Activated naive CD4-positive, alpha-beta T cell treated with anti-CD3 and anti-CD28 coated beads for 36 hours (primary cell): Measurements from ENCODE around the gene FLRT1. TPM values are rescaled to one million over a fixed set of nuclear protein-coding genes. Genes with fewer than 3 reads are reported as not detected.

Experiments
- CTCF ChIA-PET: fragments of 350-600 bp; sonication (Branson Sonifier 250); formaldehyde crosslinking; loops from one replicate; lab custom pipeline; 2021; ENCODE audit warnings: antibody characterized with exemption; lab: Charles Lee
- DNase-seq: peaks from one replicate; pipeline ENCODE4 v3.0.0-alpha.2; 2020
- H3K27ac Mint-ChIP-seq: one replicate; pipeline ENCODE4 v1.8.0; 2021; ENCODE audit warnings: mild to moderate bottlenecking, mixed read lengths
- H3K27me3 Mint-ChIP-seq: one replicate; pipeline ENCODE4 v1.8.0; 2021; ENCODE audit warnings: low read depth, mixed read lengths
- H3K36me3 Mint-ChIP-seq: one replicate; pipeline ENCODE4 v1.8.0; 2021; ENCODE audit warnings: low read depth, mixed read lengths
- H3K4me1 Mint-ChIP-seq: one replicate; pipeline ENCODE4 v1.8.0; 2021; ENCODE audit warnings: low read depth, mixed read lengths
- H3K4me3 Mint-ChIP-seq: one replicate; pipeline ENCODE4 v1.8.0; 2021; ENCODE audit warnings: mild to moderate bottlenecking, moderate library complexity, mixed read lengths
- H3K9me3 Mint-ChIP-seq: one replicate; pipeline ENCODE4 v1.8.0; 2021; ENCODE audit warnings: mixed read lengths
- intact Hi-C: fragments of 100-400 bp; cut with micrococcal nuclease; formaldehyde crosslinking; loops from one replicate; pipeline ENCODE4 v1.15.1; 2023
- total RNA-seq, 2 experiments: library from RNA; stranded (reverse); gene quantifications; one replicate each; pipeline ENCODE4 v1.2.3, GENCODE V29; 2021

Gene FLRT1
- total RNA-seq, 2 experiments from 2014 or later = 0.17 to 0.29 TPM

DNA sequence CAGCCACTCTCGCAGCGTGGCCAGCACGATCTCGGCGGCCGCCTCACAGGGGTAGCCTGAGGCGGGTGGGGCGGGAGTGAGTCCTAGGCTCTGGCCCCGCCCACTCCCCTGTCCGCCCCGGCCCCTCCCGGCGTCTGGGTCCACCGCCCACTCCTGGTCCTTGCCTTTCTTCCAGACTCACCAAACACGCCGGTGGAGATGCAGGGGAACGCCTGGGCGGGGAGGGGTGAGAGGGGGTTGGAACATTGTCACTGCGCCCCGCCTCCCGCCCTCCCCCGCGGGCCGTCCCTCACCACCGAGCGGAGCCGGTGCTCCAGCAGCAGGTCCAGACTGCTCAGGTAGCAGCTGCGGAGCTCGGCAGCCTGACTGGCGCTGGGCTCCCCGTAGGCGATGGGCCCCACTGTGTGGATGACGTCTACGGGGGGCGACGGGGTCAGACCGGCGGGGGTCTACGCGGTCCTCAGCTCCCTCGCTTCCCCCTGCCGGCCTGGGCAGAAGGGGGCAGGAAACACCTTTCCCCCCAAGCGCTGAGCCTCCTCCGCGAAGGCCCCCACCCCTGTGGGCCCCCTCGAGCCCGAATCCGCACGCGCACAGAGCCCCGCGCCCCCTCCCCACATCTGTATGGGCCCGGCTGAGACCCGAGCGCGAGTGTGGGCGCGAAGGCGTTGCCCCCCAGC, 36.2 kb upstream of the FLRT1 start:
- Mint-ChIP-seq H3K27me3 (peaks cover 3% of the 10 kb centered on the region), H3K4me1 (peaks cover 5% of the 10 kb centered on the region), H3K9me3 (no peaks in the 10 kb centered on the region), H3K27ac (no peak overlapping the region), H3K36me3 (peaks cover 14% of the 10 kb centered on the region), H3K4me3 (no peak overlapping the region)
- intact Hi-C loops = loop anchor here (1.0 to 2.0 kb wide), 3 partner anchors 149 to 301 kb away; partner anchors contain the start of gene CATSPERZ
- peak; percentile 57 for DNase-seq
- CTCF ChIA-PET = interaction anchor here (1.3 to 5.4 kb wide), 6 partner anchors 9 to 163 kb away, joined by 3 to 96 read pairs (median 10); no protein-coding TSS in a partner anchor

DNA sequence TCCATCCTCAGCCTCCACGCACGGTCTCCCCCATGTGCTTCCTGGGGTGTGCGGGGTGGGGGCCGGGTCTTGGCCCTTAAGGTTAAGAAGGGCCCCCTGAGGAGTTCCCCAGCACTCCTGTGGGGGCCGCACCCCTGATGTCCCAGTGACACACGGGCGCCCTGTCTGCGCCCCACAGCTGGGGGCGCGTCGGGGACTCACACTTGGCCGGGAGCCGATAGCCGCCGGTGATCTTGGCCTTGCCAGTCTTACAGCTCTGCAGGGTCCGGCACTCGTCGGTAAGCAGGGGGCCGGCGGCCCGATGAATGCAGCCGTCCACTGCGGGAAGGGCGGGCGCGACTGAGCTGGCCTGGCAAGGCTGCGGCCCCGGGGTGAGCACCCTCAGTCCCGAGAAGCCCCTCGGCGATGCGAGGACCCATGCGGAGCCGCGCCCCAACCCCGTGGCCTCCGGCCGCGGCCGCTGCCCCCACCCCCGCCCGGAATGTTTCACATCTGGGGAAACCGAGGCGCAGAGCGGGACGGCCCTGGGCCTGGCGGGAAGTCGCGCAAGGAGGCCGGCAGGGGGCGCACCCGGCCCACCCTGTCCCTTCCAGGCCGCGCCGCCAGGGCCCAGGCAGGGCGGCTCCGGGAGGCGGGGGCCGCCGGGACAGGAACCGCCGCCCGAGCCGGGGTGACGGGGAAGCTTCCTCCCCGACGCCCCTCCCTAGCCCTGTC, 35.5 kb upstream of the FLRT1 start:
- no peak overlapping the region for H3K27ac Mint-ChIP-seq
- CTCF ChIA-PET = interaction anchor here (0.7 to 5.4 kb wide), 15 partner anchors 9 to 233 kb away, joined by 3 to 96 read pairs (median 5); no protein-coding TSS in a partner anchor
- H3K36me3 Mint-ChIP-seq = peaks cover 7% of the 10 kb centered on the region
- no peaks in the 10 kb centered on the region for H3K9me3 Mint-ChIP-seq
- peaks cover 5% of the 10 kb centered on the region for H3K4me1 Mint-ChIP-seq
- DNase-seq = peak; percentile 72
- H3K4me3 Mint-ChIP-seq = no peak overlapping the region
- intact Hi-C loops = loop anchor here (1.0 to 2.0 kb wide), 3 partner anchors 148 to 301 kb away; partner anchors contain the start of gene CATSPERZ
- peaks cover 6% of the 10 kb centered on the region for H3K27me3 Mint-ChIP-seq

DNA sequence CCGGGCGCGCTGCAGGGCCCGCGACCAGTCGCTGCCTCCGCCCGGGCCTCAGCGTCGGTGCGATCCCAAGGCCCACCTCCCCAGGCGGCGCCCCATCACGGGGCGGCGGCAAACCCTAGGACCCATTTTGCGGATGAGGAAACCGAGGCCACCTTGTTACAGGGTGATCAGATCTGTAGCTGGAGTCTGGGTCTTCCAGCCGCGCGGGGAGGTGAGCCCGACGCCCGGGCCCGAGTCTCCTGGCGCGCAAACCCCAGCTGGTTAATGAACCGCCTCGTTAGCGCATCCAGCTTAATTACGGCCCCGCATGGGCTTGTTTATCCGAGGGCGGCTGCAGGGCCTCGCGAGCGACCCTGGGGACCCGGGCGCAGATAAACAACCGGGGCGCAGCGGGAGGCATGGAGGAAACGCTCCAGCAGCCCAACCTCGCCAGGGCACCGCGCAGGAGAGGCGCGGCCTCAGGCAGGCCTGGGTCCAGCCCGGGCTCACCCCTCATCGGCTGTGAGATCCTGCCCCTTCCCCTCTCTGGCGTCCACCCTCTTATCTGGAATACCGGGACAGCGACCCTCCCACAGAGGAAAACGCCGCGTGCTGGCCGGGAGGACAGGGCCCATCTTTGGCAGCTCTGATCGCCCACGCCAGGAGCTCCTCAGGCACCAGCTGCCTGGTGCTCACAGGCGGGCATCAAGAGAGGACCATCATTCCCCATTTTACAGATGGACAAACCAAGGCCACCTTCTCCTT, 34.8 kb upstream of the FLRT1 start:
- intact Hi-C loops = loop anchor here (1.0 to 2.0 kb wide), 3 partner anchors 147 to 300 kb away; partner anchors contain the start of gene CATSPERZ
- CTCF ChIA-PET = interaction anchor here (0.7 to 5.4 kb wide), 17 partner anchors 8 to 234 kb away, joined by 3 to 96 read pairs (median 5); no protein-coding TSS in a partner anchor
- Mint-ChIP-seq H3K4me1 (peaks cover 5% of the 10 kb centered on the region), H3K36me3 (peaks cover 7% of the 10 kb centered on the region), H3K4me3 (no peak overlapping the region), H3K27me3 (peaks cover 6% of the 10 kb centered on the region), H3K27ac (no peak overlapping the region), H3K9me3 (no peaks in the 10 kb centered on the region)
- DNase-seq = no peak

DNA sequence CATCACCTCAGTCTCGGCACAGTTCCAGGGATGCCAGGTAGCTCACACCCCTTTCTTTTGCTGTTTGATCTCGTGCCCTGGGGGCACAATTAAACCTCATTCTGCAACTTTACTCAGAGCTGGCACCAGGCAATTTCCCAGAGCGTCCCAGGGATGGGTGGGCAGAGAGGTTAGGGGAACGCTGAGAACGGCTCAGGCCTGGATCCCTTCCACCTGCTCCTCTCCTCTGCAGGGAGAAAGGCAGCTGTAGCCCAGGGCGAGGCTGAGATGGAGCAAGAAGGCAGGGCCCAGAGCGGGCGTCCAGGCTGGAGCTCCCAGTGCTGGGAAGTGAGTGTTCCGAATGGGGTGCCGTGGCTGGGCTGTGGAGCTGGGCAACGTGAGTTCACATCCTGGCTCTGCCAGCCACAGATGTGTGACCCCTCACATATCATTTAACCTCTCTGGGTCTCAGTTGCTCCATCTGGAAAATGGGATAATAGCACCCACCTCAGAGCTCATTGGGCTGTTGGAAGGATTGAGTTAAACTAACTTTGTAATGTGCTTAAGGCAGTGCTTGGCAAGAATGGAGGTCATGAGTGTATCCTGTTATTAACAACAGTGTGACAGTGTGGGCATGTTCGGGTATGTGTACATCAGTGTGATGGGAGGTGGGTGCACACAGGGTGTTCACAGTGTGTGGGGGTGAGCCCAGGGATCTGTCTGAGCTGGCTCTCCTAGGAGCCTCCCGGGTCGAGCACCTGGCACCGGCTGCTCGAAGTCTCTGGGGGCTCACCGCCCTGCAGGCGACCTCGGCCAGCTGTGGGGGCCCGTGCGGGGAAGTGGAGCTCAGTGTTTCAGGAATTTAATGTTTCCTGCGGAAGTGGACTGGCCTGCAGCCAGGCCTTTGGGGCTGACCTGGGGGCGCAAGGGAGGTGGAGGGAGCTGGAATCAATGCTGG, 34.0 kb upstream of the FLRT1 start:
- peaks cover 12% of the 10 kb centered on the region for H3K27me3 Mint-ChIP-seq
- H3K36me3 Mint-ChIP-seq = peaks cover 7% of the 10 kb centered on the region
- CTCF ChIA-PET = interaction anchor here (0.6 to 5.4 kb wide), 8 partner anchors 23 to 194 kb away, joined by 3 to 96 read pairs (median 6); no protein-coding TSS in a partner anchor
- H3K4me3 Mint-ChIP-seq = no peak overlapping the region
- no peak overlapping the region for H3K27ac Mint-ChIP-seq
- no peak for DNase-seq
- peaks cover 5% of the 10 kb centered on the region for H3K4me1 Mint-ChIP-seq
- intact Hi-C loops = loop anchor here (2.0 kb wide), 1 partner anchor 299 kb away; the partner anchor contains the start of gene CATSPERZ
- no peaks in the 10 kb centered on the region for H3K9me3 Mint-ChIP-seq

DNA sequence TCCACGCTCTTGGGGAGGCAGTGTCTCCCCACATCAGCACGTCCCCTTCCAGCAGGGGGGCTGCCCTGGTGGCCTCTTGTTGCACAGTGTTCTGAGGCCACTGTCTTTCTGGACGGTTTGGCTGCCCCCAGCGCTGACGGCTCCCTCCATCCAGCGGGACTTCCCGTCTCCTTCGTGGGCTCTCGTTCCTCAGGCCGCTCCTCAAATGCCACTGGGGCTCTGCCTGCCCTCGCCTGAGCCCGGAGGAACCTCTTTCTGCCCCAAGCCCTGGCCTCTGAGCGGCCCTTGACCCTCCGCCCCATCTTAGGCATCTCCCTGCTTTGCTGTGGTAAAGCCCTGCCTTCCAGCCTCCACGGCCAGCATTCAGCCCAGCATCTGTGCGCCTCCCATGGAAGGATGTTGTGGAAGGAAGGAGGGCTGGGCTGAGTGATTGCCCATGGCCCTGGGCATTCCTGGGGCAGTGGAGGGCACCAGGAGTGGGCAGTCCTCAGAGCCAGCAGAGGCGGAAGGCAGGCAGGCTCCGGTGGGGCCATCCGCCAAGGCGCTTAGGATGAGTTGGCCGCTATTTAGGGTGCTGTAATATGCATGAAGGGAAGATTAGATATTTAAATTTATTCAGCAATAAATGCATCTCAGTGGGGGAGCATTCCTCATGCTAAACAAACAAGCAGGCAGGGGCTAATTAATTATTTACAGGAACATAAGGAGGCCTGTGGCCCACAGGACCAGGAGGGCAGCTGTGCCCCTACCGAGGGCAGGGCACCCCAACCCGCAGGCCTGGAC, 31.7 kb upstream of the FLRT1 start:
- peaks cover 16% of the 10 kb centered on the region for H3K4me1 Mint-ChIP-seq
- peaks cover 32% of the 10 kb centered on the region for H3K27me3 Mint-ChIP-seq
- CTCF ChIA-PET = interaction anchor here (5.4 kb wide), 1 partner anchor 146 kb away, joined by 96 read pairs; no protein-coding TSS in a partner anchor
- no peak overlapping the region for H3K4me3 Mint-ChIP-seq
- no peaks in the 10 kb centered on the region for H3K9me3 Mint-ChIP-seq
- DNase-seq = no peak
- no peaks in the 10 kb centered on the region for H3K36me3 Mint-ChIP-seq
- H3K27ac Mint-ChIP-seq = no peak overlapping the region
- intact Hi-C loops = no loop called here

DNA sequence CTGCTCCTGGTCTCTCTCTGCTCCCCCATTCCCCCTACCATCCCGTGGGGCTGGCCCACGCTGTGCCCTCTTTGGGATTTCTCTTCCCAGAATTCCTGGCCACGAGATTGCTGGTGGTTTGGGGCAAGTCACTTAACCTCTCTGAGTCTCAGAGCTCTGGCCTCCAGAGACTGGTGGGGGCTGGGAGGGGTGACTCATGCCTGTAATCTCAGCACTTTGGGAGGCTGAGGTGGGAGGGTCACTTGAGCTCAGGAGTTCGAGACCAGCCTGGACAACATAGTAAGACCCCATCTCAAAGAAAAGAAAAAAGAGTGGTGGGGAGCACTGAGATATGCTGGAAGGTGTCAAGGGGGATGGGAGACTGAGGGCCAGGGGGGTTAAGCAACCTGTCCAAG, 31.1 kb upstream of the FLRT1 start:
- CTCF ChIA-PET = no interaction called here
- H3K27me3 Mint-ChIP-seq = peaks cover 33% of the 10 kb centered on the region
- no peak for DNase-seq
- intact Hi-C loops = no loop called here
- H3K4me1 Mint-ChIP-seq = peaks cover 16% of the 10 kb centered on the region
- H3K9me3 Mint-ChIP-seq = no peaks in the 10 kb centered on the region
- no peak overlapping the region for H3K27ac Mint-ChIP-seq
- no peaks in the 10 kb centered on the region for H3K36me3 Mint-ChIP-seq
- no peak overlapping the region for H3K4me3 Mint-ChIP-seq

DNA sequence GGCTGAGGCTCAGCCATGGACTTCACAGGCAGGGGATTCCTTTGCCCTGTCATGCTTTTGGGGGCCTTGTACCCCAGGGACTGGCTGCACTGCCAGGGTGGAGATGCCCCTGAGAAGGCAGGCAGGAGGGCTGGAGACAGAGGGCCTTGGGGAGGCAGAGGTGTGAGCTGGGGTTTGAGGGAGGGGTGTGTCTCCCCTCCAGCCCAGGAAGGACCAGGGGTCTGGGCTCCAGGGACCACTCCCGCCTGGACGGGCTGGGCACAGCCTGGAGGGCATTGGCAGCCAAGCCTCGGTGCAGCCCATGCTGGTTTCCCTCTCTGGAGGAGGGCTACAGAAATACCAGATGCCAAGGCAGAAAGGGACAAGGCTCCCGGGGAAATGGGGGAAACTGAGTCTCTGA, 30.0 kb upstream of the FLRT1 start:
- Mint-ChIP-seq H3K27me3 (peaks cover 33% of the 10 kb centered on the region), H3K27ac (no peak overlapping the region), H3K9me3 (peaks cover 7% of the 10 kb centered on the region), H3K4me1 (peaks cover 15% of the 10 kb centered on the region), H3K4me3 (no peak overlapping the region), H3K36me3 (peaks cover 1% of the 10 kb centered on the region)
- intact Hi-C loops = no loop called here
- CTCF ChIA-PET = no interaction called here
- no peak for DNase-seq

DNA sequence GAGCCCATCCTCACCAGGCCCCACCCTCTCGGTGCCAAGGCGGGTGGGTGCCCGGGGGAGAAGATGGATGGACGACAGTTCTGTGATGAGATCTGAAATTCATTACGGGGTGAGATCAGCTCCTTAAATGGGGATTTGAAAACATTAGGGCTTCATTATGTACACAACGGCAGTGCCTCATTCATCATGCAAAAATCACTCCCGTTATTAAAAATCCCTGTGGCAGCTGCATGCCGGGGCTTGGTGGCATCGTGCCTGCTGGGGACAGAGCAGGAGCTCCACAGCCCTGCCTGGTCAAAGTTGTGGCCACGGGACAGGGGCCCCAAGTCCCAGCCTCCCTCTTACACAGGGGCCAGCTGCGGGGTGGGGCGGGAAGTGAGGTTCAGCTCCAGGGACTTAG, 29.3 kb upstream of the FLRT1 start:
- Mint-ChIP-seq H3K4me1 (peaks cover 13% of the 10 kb centered on the region), H3K9me3 (peaks cover 9% of the 10 kb centered on the region), H3K27me3 (peaks cover 31% of the 10 kb centered on the region), H3K36me3 (peaks cover 4% of the 10 kb centered on the region), H3K4me3 (no peak overlapping the region), H3K27ac (no peak overlapping the region)
- CTCF ChIA-PET = no interaction called here
- no peak for DNase-seq
- intact Hi-C loops = no loop called here

DNA sequence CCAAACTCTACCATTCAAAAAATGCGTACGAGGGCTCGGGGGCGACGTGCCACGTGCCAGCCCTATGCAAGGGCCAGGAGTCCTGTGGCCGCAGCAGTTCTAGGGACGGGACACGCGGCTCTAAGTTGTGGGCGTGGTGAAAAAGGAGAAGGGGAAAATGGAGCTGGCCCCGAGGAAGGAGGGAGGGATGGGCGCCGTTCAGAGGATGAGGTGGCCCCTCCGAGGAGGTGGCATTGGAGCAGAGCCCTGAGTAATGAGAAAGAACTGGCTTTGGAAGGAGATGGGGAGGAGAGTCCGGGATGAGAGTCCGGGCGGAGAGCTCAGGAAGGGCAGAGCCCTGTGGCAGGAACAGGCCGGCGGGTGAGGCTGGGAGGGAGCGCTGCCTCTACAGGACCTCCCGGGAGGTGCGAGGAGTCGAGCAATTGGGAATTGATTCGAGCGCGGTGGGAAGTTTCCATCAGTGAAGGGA, 28.5 kb upstream of the FLRT1 start:
- Mint-ChIP-seq H3K27ac (no peak overlapping the region), H3K36me3 (peaks cover 4% of the 10 kb centered on the region), H3K9me3 (peaks cover 9% of the 10 kb centered on the region), H3K4me1 (peaks cover 13% of the 10 kb centered on the region), H3K4me3 (no peak overlapping the region), H3K27me3 (peaks cover 30% of the 10 kb centered on the region)
- DNase-seq = no peak
- intact Hi-C loops = no loop called here
- CTCF ChIA-PET = no interaction called here

DNA sequence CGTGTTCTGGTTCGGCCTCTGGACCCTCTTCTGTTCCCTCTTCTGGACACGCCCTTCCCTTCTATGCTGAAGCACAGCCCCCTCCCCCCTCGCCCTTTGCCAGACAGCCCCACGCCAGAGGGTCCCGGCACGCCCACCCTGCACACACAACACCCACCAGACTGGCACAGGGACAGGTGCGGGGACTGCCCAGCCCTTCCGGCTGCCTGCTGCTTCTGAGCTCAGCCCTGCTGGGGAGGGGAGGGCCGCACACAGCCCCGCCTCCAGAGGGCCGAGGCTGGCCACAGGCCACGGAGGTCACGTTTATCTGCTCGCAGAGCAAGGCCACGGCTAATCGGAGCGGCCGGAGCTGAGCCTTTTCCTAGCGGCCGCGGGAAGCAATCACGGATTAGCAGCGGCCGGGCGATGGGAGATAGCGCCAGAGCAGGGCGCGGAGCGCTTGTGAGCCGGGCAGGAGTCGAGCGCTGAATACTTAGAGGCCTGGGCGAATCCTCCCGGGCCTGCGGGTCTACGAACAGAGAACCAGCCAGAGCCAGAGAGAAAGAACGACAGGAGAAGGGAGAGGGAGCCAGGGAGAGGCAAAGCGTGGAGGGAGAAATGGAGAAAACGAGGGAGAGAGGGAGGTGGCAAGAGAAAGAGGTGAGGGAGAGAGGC, 28.0 kb upstream of the FLRT1 start:
- peaks cover 13% of the 10 kb centered on the region for H3K4me1 Mint-ChIP-seq
- no peak for DNase-seq
- intact Hi-C loops = no loop called here
- peaks cover 4% of the 10 kb centered on the region for H3K36me3 Mint-ChIP-seq
- H3K27ac Mint-ChIP-seq = no peak overlapping the region
- peaks cover 30% of the 10 kb centered on the region for H3K27me3 Mint-ChIP-seq
- peaks cover 9% of the 10 kb centered on the region for H3K9me3 Mint-ChIP-seq
- CTCF ChIA-PET = no interaction called here
- H3K4me3 Mint-ChIP-seq = no peak overlapping the region
